Measurements from ENCODE around the gene GID4. TPM values are rescaled to one million over a fixed set of nuclear protein-coding genes. Genes with fewer than 3 reads are reported as not detected.

The GID4 gene
- total and polyA plus RNA-seq, 2 of the 4 experiments (the other 2 are of a cell fraction), result 3.9 to 5.6 TPM

DNA sequence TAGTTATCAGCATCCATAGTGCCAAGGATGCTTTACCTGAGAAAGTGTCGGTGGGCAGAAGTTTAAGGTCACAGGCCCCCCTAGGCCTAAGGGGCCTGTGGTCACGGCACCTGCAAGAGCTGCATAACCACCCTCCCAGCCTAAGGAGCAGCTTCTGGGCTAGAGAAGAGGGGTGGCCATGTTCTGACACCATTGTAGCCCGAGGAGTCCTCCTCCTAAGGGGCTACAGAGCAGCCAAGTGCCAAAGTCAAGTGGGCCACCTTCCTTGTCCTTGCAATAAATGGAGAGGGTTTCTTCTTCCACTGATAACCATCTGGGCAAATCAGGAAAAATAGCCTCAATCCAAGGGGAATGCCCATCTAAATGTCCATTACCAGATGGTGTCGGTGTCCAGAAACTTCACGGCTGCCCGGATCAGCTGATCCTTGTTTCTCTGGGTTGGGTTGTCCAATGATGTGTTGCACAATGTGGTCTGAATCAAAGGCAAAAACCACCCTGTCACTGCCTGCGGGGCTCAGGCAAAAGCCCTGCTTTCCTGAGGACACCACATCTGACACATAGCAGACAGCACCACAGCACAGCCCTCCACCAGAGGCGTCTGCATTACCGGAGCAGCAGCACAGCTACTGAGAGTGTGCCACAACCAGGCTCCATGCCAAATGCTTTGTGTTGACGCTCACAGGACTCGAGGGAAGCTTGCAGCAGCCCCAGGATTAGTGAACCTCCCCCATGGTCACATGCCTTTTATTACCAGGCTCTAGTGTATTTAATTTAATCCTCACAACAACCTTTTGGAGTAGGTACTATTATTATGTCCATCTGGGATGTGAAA is 13.0 kb upstream of the GID4 start:
- Histone ChIP-seq H3K27me3 (ENCODE audit: control insufficient read depth, insufficient read depth, low read length) (no peaks in the 10 kb centered on the region), H2AFZ (replicated peaks; ENCODE audit: low read length, poor library complexity) (peak overlapping the region; percentile 11), H3K18ac (ENCODE audit: low read depth, low read length) (no peak overlapping the region), H2BK5ac (ENCODE audit: low read depth, low read length, poor library complexity, severe bottlenecking) (peak overlapping the region; percentile 32), H4K5ac (ENCODE audit: low read depth, low read length) (no peak overlapping the region), H4K20me1 (ENCODE audit: insufficient read depth, low read length) (no peaks in the 10 kb centered on the region; the same call in 1 of the 2 replicates), H3K27ac (ENCODE audit: insufficient read depth, low read length) (no peak overlapping the region), H3K14ac (replicated peaks; ENCODE audit: low read depth, low read length) (no peak overlapping the region), H3K9ac (ENCODE audit: low read depth, low read length) (no peak overlapping the region), H4K8ac (ENCODE audit: low read depth in 2 of 2, low read length in 2 of 2) (0 out of 4 replicates have a peak overlapping the region, but pooled peaks of 1 of the 2 experiments have one; percentile 26), H2AK9ac (replicated peaks; ENCODE audit: low read depth, low read length, poor library complexity) (peak overlapping the region; percentile 49), H2AK5ac (ENCODE audit: low read depth, low read length) (peak overlapping the region; percentile 36; the same call in 1 of the 2 replicates), H3K9me3 (ENCODE audit: control insufficient read depth, insufficient read depth, low read length) (no peaks in the 10 kb centered on the region), H2BK15ac (ENCODE audit: low read depth, low read length) (no peak overlapping the region), H2BK120ac (ENCODE audit: low read depth, low read length) (no peak overlapping the region), H3K36me3 (ENCODE audit: control insufficient read depth, insufficient read depth, low read length) (peaks cover 8% of the 10 kb centered on the region), H2BK20ac (ENCODE audit: low read depth, low read length) (no peak overlapping the region), H3K4me3 (ENCODE audit: insufficient read depth, low read depth, low read length) (no peak overlapping the region), H3K23ac (ENCODE audit: low read depth, low read length) (no peak overlapping the region), H3K79me1 (ENCODE audit: low read depth in 1 of 2, low read length in 2 of 2) (peaks cover 6 to 25% of the 10 kb centered on the region in 2 experiments; a peak in 1 of 4 replicates), H3K4me1 (ENCODE audit: control insufficient read depth, insufficient read depth, low read length) (peaks cover 6% of the 10 kb centered on the region; the same call in 1 of the 2 replicates), H4K91ac (ENCODE audit: insufficient read depth, low read depth, low read length) (no peak overlapping the region), H3K9me1 (ENCODE audit: insufficient read depth, low read length) (peaks cover 27% of the 10 kb centered on the region), H3K4me2 (ENCODE audit: low read depth, low read length) (no peak overlapping the region), H3K4ac (ENCODE audit: low read depth, low read length) (0 out of 2 replicates have a peak overlapping the region, but pooled peaks have one; percentile 13), H3K56ac (ENCODE audit: extremely low read depth, insufficient read depth, low read length) (no peak overlapping the region)
- intact Hi-C loops (cut with micrococcal nuclease), result loop anchor here (5.0 kb wide), 1 partner anchor 34 kb away; no protein-coding TSS in a partner anchor
- DNase-seq, result peak; percentile 81
- ChIA-PET CTCF (no interaction called here), POLR2A (ENCODE audit: unreplicated experiment) (no interaction called here)
- no CpG with 5 or more reads among the region's 11 CpGs for WGBS, 2 experiments (ENCODE audit: extremely low coverage in 2 of 2, insufficient read length in 1 of 2)
- TF ChIP-seq CHD1 (IDR thresholded peaks at IDR 0.05; ENCODE audit: low read depth, low read length) (no peak), FOS (IDR thresholded peaks at IDR 0.05; ENCODE audit: low read depth, low read length) (no peak), CEBPB (IDR thresholded peaks at IDR 0.05; ENCODE audit: low read depth, low read length) (peak; percentile 85), SMC3 (IDR thresholded peaks at IDR 0.05; ENCODE audit: low read depth, low read length) (no peak), MAFK (IDR thresholded peaks at IDR 0.05; ENCODE audit: low read depth, low read length) (no peak), POLR2A (IDR thresholded peaks at IDR 0.05; ENCODE audit: low read depth, low read length) (no peak), BHLHE40 (IDR thresholded peaks at IDR 0.05; ENCODE audit: low read depth, low read length) (peak; percentile 58), RAD21 (IDR thresholded peaks at IDR 0.05; ENCODE audit: low read length) (no peak), RCOR1 (IDR thresholded peaks at IDR 0.05; ENCODE audit: insufficient replicate concordance, low read length) (no peak), MXI1 (IDR thresholded peaks at IDR 0.05; ENCODE audit: borderline replicate concordance, low read depth, low read length) (0 out of 2 replicates have a peak, but pooled peaks have one; percentile 28)
- TF ChIP-seq, protein P1, sequence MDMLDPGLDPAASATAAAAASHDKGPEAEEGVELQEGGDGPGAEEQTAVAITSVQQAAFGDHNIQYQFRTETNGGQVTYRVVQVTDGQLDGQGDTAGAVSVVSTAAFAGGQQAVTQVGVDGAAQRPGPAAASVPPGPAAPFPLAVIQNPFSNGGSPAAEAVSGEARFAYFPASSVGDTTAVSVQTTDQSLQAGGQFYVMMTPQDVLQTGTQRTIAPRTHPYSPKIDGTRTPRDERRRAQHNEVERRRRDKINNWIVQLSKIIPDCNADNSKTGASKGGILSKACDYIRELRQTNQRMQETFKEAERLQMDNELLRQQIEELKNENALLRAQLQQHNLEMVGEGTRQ (IDR thresholded peaks at IDR 0.05; ENCODE audit: low read depth, low read length), result peak; percentile 61
- TF ChIP-seq, protein P2, sequence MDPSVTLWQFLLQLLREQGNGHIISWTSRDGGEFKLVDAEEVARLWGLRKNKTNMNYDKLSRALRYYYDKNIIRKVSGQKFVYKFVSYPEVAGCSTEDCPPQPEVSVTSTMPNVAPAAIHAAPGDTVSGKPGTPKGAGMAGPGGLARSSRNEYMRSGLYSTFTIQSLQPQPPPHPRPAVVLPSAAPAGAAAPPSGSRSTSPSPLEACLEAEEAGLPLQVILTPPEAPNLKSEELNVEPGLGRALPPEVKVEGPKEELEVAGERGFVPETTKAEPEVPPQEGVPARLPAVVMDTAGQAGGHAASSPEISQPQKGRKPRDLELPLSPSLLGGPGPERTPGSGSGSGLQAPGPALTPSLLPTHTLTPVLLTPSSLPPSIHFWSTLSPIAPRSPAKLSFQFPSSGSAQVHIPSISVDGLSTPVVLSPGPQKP (IDR thresholded peaks at IDR 0.05; ENCODE audit: borderline replicate concordance, low read depth, low read length), result no peak
- TF ChIP-seq, protein P3, sequence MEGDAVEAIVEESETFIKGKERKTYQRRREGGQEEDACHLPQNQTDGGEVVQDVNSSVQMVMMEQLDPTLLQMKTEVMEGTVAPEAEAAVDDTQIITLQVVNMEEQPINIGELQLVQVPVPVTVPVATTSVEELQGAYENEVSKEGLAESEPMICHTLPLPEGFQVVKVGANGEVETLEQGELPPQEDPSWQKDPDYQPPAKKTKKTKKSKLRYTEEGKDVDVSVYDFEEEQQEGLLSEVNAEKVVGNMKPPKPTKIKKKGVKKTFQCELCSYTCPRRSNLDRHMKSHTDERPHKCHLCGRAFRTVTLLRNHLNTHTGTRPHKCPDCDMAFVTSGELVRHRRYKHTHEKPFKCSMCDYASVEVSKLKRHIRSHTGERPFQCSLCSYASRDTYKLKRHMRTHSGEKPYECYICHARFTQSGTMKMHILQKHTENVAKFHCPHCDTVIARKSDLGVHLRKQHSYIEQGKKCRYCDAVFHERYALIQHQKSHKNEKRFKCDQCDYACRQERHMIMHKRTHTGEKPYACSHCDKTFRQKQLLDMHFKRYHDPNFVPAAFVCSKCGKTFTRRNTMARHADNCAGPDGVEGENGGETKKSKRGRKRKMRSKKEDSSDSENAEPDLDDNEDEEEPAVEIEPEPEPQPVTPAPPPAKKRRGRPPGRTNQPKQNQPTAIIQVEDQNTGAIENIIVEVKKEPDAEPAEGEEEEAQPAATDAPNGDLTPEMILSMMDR (conservative IDR thresholded peaks at IDR 0.05; ENCODE audit: low read depth, low read length), result 0 out of 2 replicates have a peak, but pooled peaks have one; percentile 7
- in situ Hi-C loops (cut with MboI; ENCODE audit: low sequenced_read_pairs), result no loop called here
- dilution Hi-C loops (cut with HindIII; ENCODE audit: low sequenced_read_pairs, unreplicated experiment), result no loop called here
- BruUV-seq (replicated peaks), result no TSS peak
- ATAC-seq (ENCODE audit: low read depth), result peak; percentile 82

All from IMR-90 (cell line).